IMR-90 (cell line): ENCODE results near the gene SLC35B2. TPM values are rescaled to one million over a fixed set of nuclear protein-coding genes. Genes with fewer than 3 reads are reported as not detected.

Source experiments
- ATAC-seq: fragments of 200-7000 bp; cut with Tn5 transposase; 2 replicates; pipeline ENCODE4 v1.9.1; 2020; ENCODE audit warnings: low read depth, mild to moderate bottlenecking, moderate library complexity
- BruUV-seq: library from RNA; stranded (reverse); fragments of 400-500 nt; replicated peaks from 2 replicates; lab custom pipeline; 2021; lab: Mats Ljungman, UMichigan
- CTCF ChIA-PET: fragments of 300-600 bp; formaldehyde crosslinking; extraction: SDS; loops from one replicate; lab custom pipeline; 2021; ENCODE audit warnings: antibody characterized with exemption; lab: Yijun Ruan, JAX
- POLR2A ChIA-PET: fragments of 300-600 bp; sonication (Branson Sonifier 250); formaldehyde crosslinking; loops from one replicate; lab custom pipeline; 2022; ENCODE audit warnings: antibody characterized with exemption; ENCODE audit not compliant: unreplicated experiment; lab: Charles Lee
- DNase-seq: peaks from one replicate; pipeline ENCODE4 v3.0.0; 2013
- H2AFZ ChIP-seq: replicated peaks from 2 replicates; pipeline ENCODE3; 2013; ENCODE audit warnings: low read length, mild to moderate bottlenecking; ENCODE audit not compliant: poor library complexity
- H2AK5ac ChIP-seq: 2 replicates; pipeline ENCODE4 v1.6.1; 2013; ENCODE audit warnings: low read depth, low read length, inconsistent platforms
- H2AK9ac ChIP-seq: replicated peaks from 2 replicates; pipeline ENCODE3; 2013; ENCODE audit warnings: mild to moderate bottlenecking, low read depth, low read length, moderate library complexity; ENCODE audit not compliant: poor library complexity
- H2BK120ac ChIP-seq: 2 replicates; pipeline ENCODE4 v1.6.1; 2013; ENCODE audit warnings: low read depth, low read length, inconsistent platforms
- H2BK15ac ChIP-seq: 3 replicates; pipeline ENCODE4 v1.6.1; 2013; ENCODE audit warnings: low read depth, low read length, inconsistent platforms
- H2BK20ac ChIP-seq: 2 replicates; pipeline ENCODE4 v1.6.1; 2013; ENCODE audit warnings: low read depth, mild to moderate bottlenecking, inconsistent platforms, low read length, moderate library complexity
- H2BK5ac ChIP-seq: 2 replicates; pipeline ENCODE4 v1.6.1; 2013; ENCODE audit warnings: mild to moderate bottlenecking, low read depth, low read length, inconsistent platforms; ENCODE audit not compliant: poor library complexity, severe bottlenecking
- H3K14ac ChIP-seq: replicated peaks from 2 replicates; pipeline ENCODE4 v1.6.1; 2013; ENCODE audit warnings: low read depth, low read length, inconsistent platforms
- H3K18ac ChIP-seq: 2 replicates; pipeline ENCODE4 v1.6.1; 2013; ENCODE audit warnings: low read depth, low read length, control low read depth
- H3K23ac ChIP-seq: 2 replicates; pipeline ENCODE4 v1.6.1; 2013; ENCODE audit warnings: low read depth, low read length, inconsistent platforms
- H3K27ac ChIP-seq: 2 replicates; pipeline ENCODE4 v1.5.1; 2013; ENCODE audit warnings: mild to moderate bottlenecking, control low read depth, low read length; ENCODE audit not compliant: insufficient read depth
- H3K27me3 ChIP-seq: 2 replicates; pipeline ENCODE4 v1.6.1; 2013; ENCODE audit warnings: low read length; ENCODE audit not compliant: control insufficient read depth, insufficient read depth
- H3K36me3 ChIP-seq: 2 replicates; pipeline ENCODE4 v1.6.1; 2013; ENCODE audit warnings: low read length, mixed read lengths; ENCODE audit not compliant: control insufficient read depth, insufficient read depth
- H3K4ac ChIP-seq: 2 replicates; pipeline ENCODE4 v1.6.1; 2013; ENCODE audit warnings: low read depth, low read length, inconsistent platforms
- H3K4me1 ChIP-seq: 2 replicates; pipeline ENCODE4 v1.6.1; 2013; ENCODE audit warnings: low read length, mixed read lengths; ENCODE audit not compliant: control insufficient read depth, insufficient read depth
- H3K4me2 ChIP-seq: 2 replicates; pipeline ENCODE4 v1.6.1; 2013; ENCODE audit warnings: low read depth, mild to moderate bottlenecking, control low read depth, low read length, moderate library complexity
- H3K4me3 ChIP-seq: 2 replicates; pipeline ENCODE4 v1.5.1; 2013; ENCODE audit warnings: low read depth, mild to moderate bottlenecking, control low read depth, low read length, moderate library complexity; ENCODE audit not compliant: insufficient read depth
- H3K56ac ChIP-seq: 2 replicates; pipeline ENCODE4 v1.6.1; 2013; ENCODE audit warnings: low read length, inconsistent platforms; ENCODE audit not compliant: insufficient read depth; ENCODE audit errors: extremely low read depth
- H3K79me1 ChIP-seq, 2 experiments: 2 replicates each; pipeline ENCODE4 v1.6.1; 2013; ENCODE audit warnings: low read length in 2 of 2, inconsistent platforms in 1 of 2, low read depth in 1 of 2
- H3K9ac ChIP-seq: 2 replicates; pipeline ENCODE4 v1.6.1; 2013; ENCODE audit warnings: low read depth, low read length, control low read depth
- H3K9me1 ChIP-seq: 2 replicates; pipeline ENCODE4 v1.6.1; 2013; ENCODE audit warnings: low read length, inconsistent platforms; ENCODE audit not compliant: insufficient read depth
- H3K9me3 ChIP-seq: 2 replicates; pipeline ENCODE4 v1.6.1; 2013; ENCODE audit warnings: low read length; ENCODE audit not compliant: control insufficient read depth, insufficient read depth
- H4K20me1 ChIP-seq: 2 replicates; pipeline ENCODE4 v1.6.1; 2013; ENCODE audit warnings: low read length, inconsistent platforms; ENCODE audit not compliant: insufficient read depth
- H4K5ac ChIP-seq: 2 replicates; pipeline ENCODE4 v1.6.1; 2013; ENCODE audit warnings: mild to moderate bottlenecking, low read depth, low read length, control low read depth
- H4K8ac ChIP-seq, 2 experiments: 2 replicates each; pipeline ENCODE4 v1.6.1; 2013; ENCODE audit warnings: low read depth in 2 of 2, low read length in 2 of 2, control low read depth in 1 of 2, inconsistent platforms in 1 of 2
- H4K91ac ChIP-seq: 2 replicates; pipeline ENCODE4 v1.6.1; 2013; ENCODE audit warnings: low read depth, low read length, inconsistent platforms; ENCODE audit not compliant: insufficient read depth
- BHLHE40 ChIP-seq: fragments of 150-350 bp; IDR thresholded peaks from 2 replicates; pipeline ENCODE4 v1.6.1; 2016; ENCODE audit warnings: mild to moderate bottlenecking, low read depth, low read length
- CHD1 ChIP-seq: IDR thresholded peaks from 2 replicates; pipeline ENCODE4 v1.6.1; 2012; ENCODE audit warnings: low read depth, low read length, improper control_type of control experiment
- FOS ChIP-seq: fragments of 150-350 bp; IDR thresholded peaks from 2 replicates; pipeline ENCODE4 v1.6.1; 2016; ENCODE audit warnings: low read depth, low read length
- MAZ ChIP-seq: IDR thresholded peaks from 2 replicates; pipeline ENCODE4 v1.6.1; 2012; ENCODE audit warnings: low read depth, mild to moderate bottlenecking, low read length, improper control_type of control experiment, moderate library complexity, borderline replicate concordance
- MXI1 ChIP-seq: IDR thresholded peaks from 2 replicates; pipeline ENCODE4 v1.6.1; 2012; ENCODE audit warnings: low read depth, mild to moderate bottlenecking, low read length, moderate library complexity, borderline replicate concordance
- NFE2L2 ChIP-seq: fragments of 150-350 bp; IDR thresholded peaks from 2 replicates; pipeline ENCODE4 v1.6.1; 2016; ENCODE audit warnings: low read depth, mild to moderate bottlenecking, low read length
- POLR2A ChIP-seq: IDR thresholded peaks from 2 replicates; pipeline ENCODE4 v1.6.1; 2012; ENCODE audit warnings: mild to moderate bottlenecking, low read depth, low read length
- RAD21 ChIP-seq: IDR thresholded peaks from 2 replicates; pipeline ENCODE4 v1.6.1; 2012; ENCODE audit warnings: low read length, improper control_type of control experiment
- RCOR1 ChIP-seq: IDR thresholded peaks from 2 replicates; pipeline ENCODE4 v1.6.1; 2012; ENCODE audit warnings: mild to moderate bottlenecking, low read length, improper control_type of control experiment; ENCODE audit not compliant: insufficient replicate concordance
- RFX5 ChIP-seq: IDR thresholded peaks from 2 replicates; pipeline ENCODE4 v1.8.0; 2012; ENCODE audit warnings: low read depth, mild to moderate bottlenecking, low read length, moderate library complexity
- WGBS, 2 experiments: methylation state at CpG; one replicate each; pipeline versions ENCODE4 v1.1.5 to v1.1.7; 2013; ENCODE audit warnings: missing lambda C conversion rate in 2 of 2; ENCODE audit not compliant: insufficient read length in 1 of 2; ENCODE audit errors: extremely low coverage in 2 of 2; 5-methylcytosine and 5-hydroxymethylcytosine counted together
- dilution Hi-C: fragments of 300-500 bp; cut with HindIII; formaldehyde crosslinking; loops from one replicate; pipeline ENCODE4 v1.14.3; 2018; ENCODE audit warnings: low sequenced_read_pairs; ENCODE audit not compliant: unreplicated experiment
- in situ Hi-C: fragments of 300-500 bp; cut with MboI; formaldehyde crosslinking; loops from 3 replicates; pipeline ENCODE4 v1.14.3; 2019; ENCODE audit warnings: low sequenced_read_pairs, inconsistent platforms, mixed read lengths
- intact Hi-C: fragments of 100-400 bp; cut with micrococcal nuclease; formaldehyde crosslinking; loops from 2 replicates; pipeline ENCODE4 v1.10.0; 2022
- polyA plus RNA-seq, 3 experiments: library from polyadenylated mRNA; depleted of rRNA; stranded (reverse); fragments of >200 nt; gene quantifications; 2 replicates each; pipeline ENCODE4 v1.2.3, GENCODE V29; 2012; ENCODE audit warnings: low replicate concordance in 1 of 3
- total RNA-seq: library from RNA; depleted of rRNA; stranded (reverse); fragments of >200 nt; gene quantifications from 2 replicates; pipeline ENCODE4 v1.2.3, GENCODE V29; 2012
- TF ChIP-seq, protein P1 (sequence below): conservative IDR thresholded peaks from 2 replicates; pipeline ENCODE4 v1.5.1; 2012; ENCODE audit warnings: mild to moderate bottlenecking, low read depth, low read length, improper control_type of control experiment
- TF ChIP-seq, protein P2 (sequence below): fragments of 150-350 bp; IDR thresholded peaks from 2 replicates; pipeline ENCODE4 v1.6.1; 2017; ENCODE audit warnings: mild to moderate bottlenecking, antibody characterized with exemption, low read length, low read depth
- TF ChIP-seq, protein P3 (sequence below): fragments of 150-350 bp; IDR thresholded peaks from 2 replicates; pipeline ENCODE4 v1.6.1; 2016; ENCODE audit warnings: low read depth, mild to moderate bottlenecking, low read length, moderate library complexity, borderline replicate concordance

The SLC35B2 gene
- total and polyA plus RNA-seq, 2 of the 4 experiments (the other 2 are of a cell fraction): 51.4 to 89.9 TPM

DNA sequence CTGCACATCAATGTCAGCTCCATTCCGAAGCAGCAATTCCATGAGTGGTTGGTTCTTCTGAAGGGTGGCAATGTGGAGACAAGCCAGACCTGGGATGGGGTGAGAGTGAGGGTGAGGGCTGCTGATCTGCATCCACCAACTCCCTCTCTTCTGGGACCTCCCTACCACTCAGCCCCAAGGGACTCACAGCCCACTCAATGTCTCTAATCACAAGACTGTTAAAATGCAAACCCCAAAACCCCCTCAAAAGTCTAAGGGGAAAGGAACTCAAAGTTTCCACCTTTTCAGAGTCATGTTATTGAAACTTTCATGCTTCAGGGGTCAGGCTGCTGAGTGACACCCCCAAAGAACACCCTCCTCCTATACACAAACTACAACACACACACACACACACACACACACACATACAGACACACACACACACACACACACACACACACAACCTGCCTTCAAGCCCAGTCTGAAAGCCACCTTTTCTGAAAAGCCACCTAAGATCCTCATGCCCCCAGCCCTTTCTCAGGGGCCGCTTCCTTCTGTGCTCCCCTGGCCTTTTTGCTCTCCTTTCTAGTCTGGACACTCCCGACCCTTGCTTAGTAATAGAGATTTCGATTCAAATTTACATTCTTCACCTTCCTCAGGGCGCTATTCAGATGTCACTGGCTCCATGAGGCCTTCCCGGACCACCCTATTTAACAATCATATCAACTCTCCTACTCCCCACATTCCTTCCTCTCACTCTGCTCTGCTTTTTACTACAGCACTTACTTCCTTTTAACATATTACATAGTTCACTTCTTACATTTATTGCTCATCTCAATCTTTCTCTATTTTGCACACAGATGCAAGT, 3.3 kb upstream of the SLC35B2 start (continued):
- no peak for TF ChIP-seq NFE2L2

DNA sequence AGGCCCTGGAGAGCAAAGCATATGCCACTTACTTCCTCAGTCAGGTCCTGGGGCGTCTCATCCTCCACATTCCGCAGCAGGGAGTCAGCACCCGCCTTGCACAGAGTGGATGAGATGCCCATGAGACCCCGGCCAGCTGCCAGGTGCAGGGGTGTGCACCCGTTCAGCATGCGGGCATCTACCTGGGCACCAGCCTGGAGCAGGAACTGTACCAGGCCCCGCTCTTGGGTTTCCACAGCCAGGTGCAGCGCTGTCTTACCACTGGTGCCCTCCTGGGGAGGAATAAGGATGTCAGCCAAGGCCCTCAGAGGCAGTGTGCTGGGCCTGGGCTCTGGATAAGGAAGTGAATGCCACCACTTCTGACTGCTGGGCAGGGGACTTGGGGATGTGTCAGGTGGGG, 2.7 kb upstream of the SLC35B2 start:
- Histone ChIP-seq H3K14ac (no peak overlapping the region), H4K91ac (no peak overlapping the region), H3K4me1 (peaks cover 30% of the 10 kb centered on the region), H3K23ac (no peak overlapping the region), H2AK5ac (no peak overlapping the region), H3K36me3 (peaks cover 18% of the 10 kb centered on the region), H2AK9ac (no peak overlapping the region), H4K20me1 (peaks cover 25% of the 10 kb centered on the region), H3K27ac (no peak overlapping the region), H3K4me3 (no peak overlapping the region), H4K8ac (no peak overlapping the region), H3K18ac (no peak overlapping the region), H2AFZ (no peak overlapping the region), H3K9me3 (no peaks in the 10 kb centered on the region), H3K9ac (no peak overlapping the region), H3K4me2 (no peak overlapping the region), H2BK5ac (no peak overlapping the region), H3K9me1 (peaks cover 20% of the 10 kb centered on the region), H2BK20ac (no peak overlapping the region), H3K4ac (no peak overlapping the region), H3K56ac (no peak overlapping the region), H4K5ac (no peak overlapping the region), H2BK120ac (no peak overlapping the region), H2BK15ac (no peak overlapping the region), H3K79me1 (peaks cover 24 to 64% of the 10 kb centered on the region in 2 experiments), H3K27me3 (no peaks in the 10 kb centered on the region)
- WGBS, 2 experiments: 89% methylated on average over 3 of the region's 8 CpGs; no CpG with 5 or more reads in 1 of the 2 experiments
- DNase-seq: no peak
- intact Hi-C loops (no loop called here), in situ Hi-C loops (no loop called here), dilution Hi-C loops (no loop called here)
- BruUV-seq: no TSS peak
- ATAC-seq: no peak
- POLR2A ChIA-PET: no interaction called here
- TF ChIP-seq, protein P1, sequence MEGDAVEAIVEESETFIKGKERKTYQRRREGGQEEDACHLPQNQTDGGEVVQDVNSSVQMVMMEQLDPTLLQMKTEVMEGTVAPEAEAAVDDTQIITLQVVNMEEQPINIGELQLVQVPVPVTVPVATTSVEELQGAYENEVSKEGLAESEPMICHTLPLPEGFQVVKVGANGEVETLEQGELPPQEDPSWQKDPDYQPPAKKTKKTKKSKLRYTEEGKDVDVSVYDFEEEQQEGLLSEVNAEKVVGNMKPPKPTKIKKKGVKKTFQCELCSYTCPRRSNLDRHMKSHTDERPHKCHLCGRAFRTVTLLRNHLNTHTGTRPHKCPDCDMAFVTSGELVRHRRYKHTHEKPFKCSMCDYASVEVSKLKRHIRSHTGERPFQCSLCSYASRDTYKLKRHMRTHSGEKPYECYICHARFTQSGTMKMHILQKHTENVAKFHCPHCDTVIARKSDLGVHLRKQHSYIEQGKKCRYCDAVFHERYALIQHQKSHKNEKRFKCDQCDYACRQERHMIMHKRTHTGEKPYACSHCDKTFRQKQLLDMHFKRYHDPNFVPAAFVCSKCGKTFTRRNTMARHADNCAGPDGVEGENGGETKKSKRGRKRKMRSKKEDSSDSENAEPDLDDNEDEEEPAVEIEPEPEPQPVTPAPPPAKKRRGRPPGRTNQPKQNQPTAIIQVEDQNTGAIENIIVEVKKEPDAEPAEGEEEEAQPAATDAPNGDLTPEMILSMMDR: no peak
- TF ChIP-seq FOS (no peak), MXI1 (no peak), RAD21 (no peak), NFE2L2 (no peak), CHD1 (no peak), POLR2A (no peak), RFX5 (no peak), BHLHE40 (no peak), MAZ (no peak), RCOR1 (no peak)
- TF ChIP-seq, protein P2, sequence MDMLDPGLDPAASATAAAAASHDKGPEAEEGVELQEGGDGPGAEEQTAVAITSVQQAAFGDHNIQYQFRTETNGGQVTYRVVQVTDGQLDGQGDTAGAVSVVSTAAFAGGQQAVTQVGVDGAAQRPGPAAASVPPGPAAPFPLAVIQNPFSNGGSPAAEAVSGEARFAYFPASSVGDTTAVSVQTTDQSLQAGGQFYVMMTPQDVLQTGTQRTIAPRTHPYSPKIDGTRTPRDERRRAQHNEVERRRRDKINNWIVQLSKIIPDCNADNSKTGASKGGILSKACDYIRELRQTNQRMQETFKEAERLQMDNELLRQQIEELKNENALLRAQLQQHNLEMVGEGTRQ: no peak
- TF ChIP-seq, protein P3, sequence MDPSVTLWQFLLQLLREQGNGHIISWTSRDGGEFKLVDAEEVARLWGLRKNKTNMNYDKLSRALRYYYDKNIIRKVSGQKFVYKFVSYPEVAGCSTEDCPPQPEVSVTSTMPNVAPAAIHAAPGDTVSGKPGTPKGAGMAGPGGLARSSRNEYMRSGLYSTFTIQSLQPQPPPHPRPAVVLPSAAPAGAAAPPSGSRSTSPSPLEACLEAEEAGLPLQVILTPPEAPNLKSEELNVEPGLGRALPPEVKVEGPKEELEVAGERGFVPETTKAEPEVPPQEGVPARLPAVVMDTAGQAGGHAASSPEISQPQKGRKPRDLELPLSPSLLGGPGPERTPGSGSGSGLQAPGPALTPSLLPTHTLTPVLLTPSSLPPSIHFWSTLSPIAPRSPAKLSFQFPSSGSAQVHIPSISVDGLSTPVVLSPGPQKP: no peak
- CTCF ChIA-PET: no interaction called here
